Lung (tissue), 12 donors: ENCODE measurements around the gene FARP1. TPM values are rescaled to one million over a fixed set of nuclear protein-coding genes. Genes with fewer than 3 reads are reported as not detected.
A peak's percentile ranks its signal among the peaks of the same experiment; 100 is the strongest.

ENCODE experiments used
- ATAC-seq: fragments of 200-7000 bp; cut with Tn5 transposase; one replicate; pipeline ENCODE4 v1.9.1; 2020; ENCODE audit warnings: moderate number of reproducible peaks; ENCODE audit not compliant: insufficient read depth, low FRiP score
- DNase-seq, 3 donors: peaks; one replicate each; pipeline ENCODE4 v3.0.0-alpha.2; 2013 to 2017
- H3K27ac ChIP-seq, 2 donors: one replicate each; pipeline ENCODE4 v1.5.1; 2013; ENCODE audit warnings: mild to moderate bottlenecking in 2 of 2, moderate library complexity in 2 of 2, control low read depth in 1 of 2, inconsistent platforms in 1 of 2, low read depth in 1 of 2, low read length in 1 of 2
- H3K27me3 ChIP-seq, 3 donors: one replicate each; pipeline ENCODE4 v1.5.1; 2013; ENCODE audit warnings: low read length in 2 of 3; ENCODE audit not compliant: control insufficient read depth in 3 of 3, insufficient read depth in 3 of 3
- H3K36me3 ChIP-seq, 4 donors: one replicate each; pipeline ENCODE4 v1.5.1; 2013; ENCODE audit warnings: low read length in 4 of 4, mild to moderate bottlenecking in 1 of 4, moderate library complexity in 1 of 4; ENCODE audit not compliant: control insufficient read depth in 4 of 4, insufficient read depth in 4 of 4
- H3K4me1 ChIP-seq, 5 donors: one replicate each; pipeline ENCODE4 v1.5.1; 2013; ENCODE audit warnings: low read length in 5 of 5, mild to moderate bottlenecking in 2 of 5, moderate library complexity in 1 of 5; ENCODE audit not compliant: control insufficient read depth in 5 of 5, insufficient read depth in 5 of 5
- H3K4me3 ChIP-seq: one replicate; pipeline ENCODE4 v1.5.1; 2013; ENCODE audit warnings: mild to moderate bottlenecking, control low read depth, moderate library complexity
- H3K9ac ChIP-seq, 2 donors: one replicate each; pipeline ENCODE4 v1.5.1; 2013; ENCODE audit warnings: low read length in 2 of 2, control low read depth in 1 of 2; ENCODE audit not compliant: insufficient read depth in 1 of 2
- H3K9me3 ChIP-seq, 4 donors: one replicate each; pipeline ENCODE4 v1.5.1; 2013; ENCODE audit warnings: low read length in 3 of 4, mild to moderate bottlenecking in 1 of 4, moderate library complexity in 1 of 4; ENCODE audit not compliant: control insufficient read depth in 4 of 4, insufficient read depth in 3 of 4
- WGBS, 2 donors: extraction: QIAGEN DNeasy Blood & Tissue Kit; methylation state at CpG; one replicate each; pipeline ENCODE4 v1.1.7; 2013; 5-methylcytosine and 5-hydroxymethylcytosine counted together
- polyA plus RNA-seq, 2 donors: library from polyadenylated mRNA; stranded (reverse); fragments of 200-250 nt; gene quantifications; one replicate each; pipeline ENCODE4 v1.2.1, GENCODE V29; 2013
- total RNA-seq, 2 donors: library from RNA; depleted of rRNA in 1 of 2; stranded (reverse); fragments of >200 nt in 1 of 2; gene quantifications; one replicate each; pipeline ENCODE4 v1.2.1, GENCODE V29; 2014 to 2021
- TF ChIP-seq, protein P1 (sequence below): IDR thresholded peaks from 2 replicates; pipeline ENCODE4 v1.5.1; 2012; ENCODE audit warnings: mild to moderate bottlenecking; ENCODE audit errors: control extremely low read depth, extremely low read depth
- donor health status: control.
- donor health status: control.
- donor health status: Bipolar disorder and iron deficiency.
- donor health status: healthy.
- donor health status: DM: yes; HTN: yes; CAD: no.

The FARP1 gene
- total and polyA plus RNA-seq, 4 donors, result 20.8 to 102 (median 54.4) TPM

DNA sequence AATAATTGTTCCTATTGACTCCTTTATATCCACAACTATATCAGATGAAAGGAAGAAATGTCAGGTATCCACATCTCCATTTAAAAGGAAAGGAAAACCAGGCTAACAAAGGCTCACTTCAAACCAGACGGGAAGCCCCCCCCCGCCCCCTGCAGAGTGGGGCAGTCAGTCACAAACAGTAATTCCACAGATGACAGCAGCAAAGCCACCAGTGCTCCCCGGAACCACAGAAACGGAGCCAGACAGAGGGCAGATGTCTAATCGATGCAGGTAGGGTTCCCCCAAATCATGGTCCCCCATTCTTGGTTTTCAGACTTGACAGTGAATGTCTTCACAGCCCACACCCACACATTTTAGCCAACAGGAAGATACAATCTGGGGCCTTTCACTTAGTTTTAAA is 333.2 kb downstream of the FARP1 start:
- DNase-seq (no peak), ATAC-seq (no peak)
- Histone ChIP-seq H3K9ac (no peak overlapping the region), H3K4me1 (peaks cover 4 to 24% (median 15%) of the 10 kb centered on the region in 5 donors), H3K9me3 (no peaks in the 10 kb centered on the region), H3K27ac (peak overlapping the region in 1 of 2 donors; percentile 52), H3K27me3 (no peaks in the 10 kb centered on the region), H3K36me3 (peaks cover 0 to 22% (median 18%) of the 10 kb centered on the region in 4 donors), H3K4me3 (no peak overlapping the region)
- 23 to 38% methylated on average over 5 of the region's 5 CpGs for WGBS, 2 donors
- TF ChIP-seq, protein P1, sequence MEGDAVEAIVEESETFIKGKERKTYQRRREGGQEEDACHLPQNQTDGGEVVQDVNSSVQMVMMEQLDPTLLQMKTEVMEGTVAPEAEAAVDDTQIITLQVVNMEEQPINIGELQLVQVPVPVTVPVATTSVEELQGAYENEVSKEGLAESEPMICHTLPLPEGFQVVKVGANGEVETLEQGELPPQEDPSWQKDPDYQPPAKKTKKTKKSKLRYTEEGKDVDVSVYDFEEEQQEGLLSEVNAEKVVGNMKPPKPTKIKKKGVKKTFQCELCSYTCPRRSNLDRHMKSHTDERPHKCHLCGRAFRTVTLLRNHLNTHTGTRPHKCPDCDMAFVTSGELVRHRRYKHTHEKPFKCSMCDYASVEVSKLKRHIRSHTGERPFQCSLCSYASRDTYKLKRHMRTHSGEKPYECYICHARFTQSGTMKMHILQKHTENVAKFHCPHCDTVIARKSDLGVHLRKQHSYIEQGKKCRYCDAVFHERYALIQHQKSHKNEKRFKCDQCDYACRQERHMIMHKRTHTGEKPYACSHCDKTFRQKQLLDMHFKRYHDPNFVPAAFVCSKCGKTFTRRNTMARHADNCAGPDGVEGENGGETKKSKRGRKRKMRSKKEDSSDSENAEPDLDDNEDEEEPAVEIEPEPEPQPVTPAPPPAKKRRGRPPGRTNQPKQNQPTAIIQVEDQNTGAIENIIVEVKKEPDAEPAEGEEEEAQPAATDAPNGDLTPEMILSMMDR, result no peak

DNA sequence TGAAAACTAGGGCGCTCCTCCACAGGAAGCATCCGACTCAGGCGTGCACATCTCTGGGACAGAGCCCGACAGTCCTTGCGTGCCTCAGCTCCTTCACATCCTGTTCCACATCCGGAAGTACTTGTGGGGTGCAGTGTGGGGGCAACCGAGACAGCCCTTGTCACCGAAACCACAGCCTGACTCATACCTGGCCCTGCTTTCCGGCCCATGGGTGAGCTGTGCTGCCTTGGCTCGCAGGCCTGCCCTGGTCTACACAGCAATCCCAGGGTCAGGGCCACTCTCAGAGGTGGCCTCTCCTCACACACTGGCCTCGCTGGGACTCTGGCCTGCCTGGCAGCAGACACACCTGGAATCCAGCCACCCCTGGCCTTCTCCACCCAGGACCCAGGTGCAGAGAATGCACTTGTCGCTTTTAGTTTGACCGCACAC is 333.7 kb downstream of the FARP1 start:
- ATAC-seq (peak; percentile 57), DNase-seq (no peak)
- 26 to 40% methylated on average over 13 of the region's 13 CpGs for WGBS, 2 donors
- TF ChIP-seq, protein P1, result no peak
- no peak overlapping the region for H3K9ac ChIP-seq
- peaks cover 0 to 21% (median 15%) of the 10 kb centered on the region in 4 donors for H3K36me3 ChIP-seq
- H3K9me3 ChIP-seq, result no peaks in the 10 kb centered on the region
- H3K4me1 ChIP-seq, result peaks cover 4 to 24% (median 15%) of the 10 kb centered on the region in 5 donors
- peak overlapping the region in 1 of 2 donors; percentile 60 for H3K27ac ChIP-seq
- H3K27me3 ChIP-seq, result no peaks in the 10 kb centered on the region
- H3K4me3 ChIP-seq, result no peak overlapping the region

DNA sequence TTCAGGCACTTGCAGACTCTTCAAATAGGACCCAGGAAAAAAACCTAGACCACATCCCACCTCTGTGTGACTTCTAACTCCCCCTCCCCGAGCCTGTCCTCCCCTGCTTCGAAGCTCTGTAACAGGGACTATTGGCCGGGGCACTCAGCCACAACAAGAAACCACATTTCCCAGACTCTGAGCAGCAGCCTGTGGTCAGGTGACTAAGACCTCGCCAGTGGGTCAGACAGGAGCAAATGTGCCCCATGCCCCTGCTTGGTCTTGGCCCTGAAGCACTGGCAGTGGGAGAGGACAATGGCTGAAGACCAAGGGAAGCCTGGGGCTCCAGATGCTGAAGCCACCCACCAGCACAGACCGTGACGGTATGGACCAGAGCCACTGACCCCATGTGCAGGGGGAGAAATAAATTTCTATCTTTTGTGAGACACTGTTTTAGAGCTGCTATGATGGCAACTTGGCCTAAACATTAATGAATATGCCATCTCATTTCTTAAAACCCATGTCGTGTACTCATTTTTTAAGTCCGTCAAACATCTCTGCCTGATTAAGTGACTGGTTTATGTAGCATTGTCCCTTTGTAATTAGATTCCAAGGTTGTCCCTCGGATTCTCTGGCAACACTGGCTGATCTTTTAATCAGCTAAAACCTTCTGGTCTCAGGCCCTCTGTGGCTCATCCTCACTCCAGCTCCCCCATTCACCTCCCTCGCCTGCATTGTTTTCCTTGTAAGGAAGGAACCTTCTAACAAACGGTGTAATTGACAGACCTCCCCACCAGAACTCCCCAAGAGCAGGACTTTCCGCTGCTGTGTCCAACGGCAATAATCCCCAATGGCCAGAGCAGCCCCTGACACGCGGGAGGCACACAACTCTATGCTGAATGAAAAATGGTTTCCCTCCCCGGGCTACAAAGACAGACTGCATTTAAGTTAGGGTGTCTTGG is 335.6 kb downstream of the FARP1 start:
- no peak for ATAC-seq
- DNase-seq, result no peak
- Histone ChIP-seq H3K4me1 (peaks cover 8 to 32% (median 21%) of the 10 kb centered on the region in 5 donors), H3K4me3 (no peak overlapping the region), H3K27me3 (no peaks in the 10 kb centered on the region), H3K27ac (no peak overlapping the region), H3K36me3 (peaks cover 0 to 13% (median 10%) of the 10 kb centered on the region in 4 donors), H3K9me3 (no peaks in the 10 kb centered on the region), H3K9ac (no peak overlapping the region)
- TF ChIP-seq, protein P1, result no peak
- WGBS, 2 donors, result 73% methylated on average over 16 of the region's 16 CpGs
